K562 (cell line): Measurements from ENCODE around the gene PRKAG2. TPM values are rescaled to one million over a fixed set of nuclear protein-coding genes. Genes with fewer than 3 reads are reported as not detected.

Experiments
- ATAC-seq: fragments of 200-7000 bp; cut with Tn5 transposase; 3 replicates; pipeline ENCODE4 v1.9.1; 2020; ENCODE audit warnings: moderate library complexity
- BruUV-seq: library from RNA; stranded (reverse); fragments of 400-500 nt; replicated peaks from 2 replicates; lab custom pipeline; 2021; lab: Mats Ljungman, UMichigan
- CTCF ChIA-PET: fragments of 300-600 bp; formaldehyde crosslinking; extraction: SDS; loops from one replicate; lab custom pipeline; 2021; ENCODE audit warnings: low intra/inter-chr PET ratio; lab: Yijun Ruan, JAX
- POLR2A ChIA-PET: fragments of 300-600, 350-650 bp; sonication (Branson Sonifier 250); formaldehyde crosslinking; extraction: SDS; loops from one replicate; lab custom pipeline; 2021; ENCODE audit warnings: antibody characterized with exemption, inconsistent platforms; lab: Yijun Ruan, JAX
- DNase-seq, 4 experiments: peaks; one replicate each; pipeline versions ENCODE4 v3.0.0 to v3.0.0-alpha.2; 2011 to 2018; ENCODE audit warnings: low spot score in 3 of 4, mixed read lengths in 3 of 4; ENCODE audit errors: extremely low read depth in 1 of 4
- FAIRE-seq: peaks from 2 replicates; lab custom pipeline; 2011; peaks lifted over from hg19 to GRCh38; lab: Jason Lieb, UNC
- H2AFZ ChIP-seq: 2 replicates; pipeline ENCODE4 v1.6.0; 2011; ENCODE audit warnings: low read depth, low read length, control low read depth, inconsistent platforms
- H3K27ac ChIP-seq: fragments of 200-600 bp; 3 replicates; pipeline ENCODE4 v1.8.0; 2011; ENCODE audit warnings: low read depth, mild to moderate bottlenecking, control low read depth, inconsistent platforms, low read length, moderate library complexity, mixed read lengths; ENCODE audit errors: extremely low read depth
- H3K27me3 ChIP-seq, 2 experiments: fragments of 300-600 bp in 1 of 2; 2 replicates in 1 of 2; 3 replicates in 1 of 2; pipeline versions ENCODE4 v1.6.0 to v1.8.0; 2011; ENCODE audit warnings: inconsistent platforms in 2 of 2, low read length in 2 of 2, mild to moderate bottlenecking in 1 of 2, mixed read lengths in 1 of 2, moderate library complexity in 1 of 2; ENCODE audit not compliant: control insufficient read depth in 2 of 2, insufficient read depth in 2 of 2
- H3K36me3 ChIP-seq: fragments of 300-600 bp; 3 replicates; pipeline ENCODE4 v1.8.0; 2011; ENCODE audit warnings: mild to moderate bottlenecking, low read length, inconsistent platforms; ENCODE audit not compliant: control insufficient read depth, insufficient read depth
- H3K4me1 ChIP-seq, 2 experiments: fragments of 200-600 bp in 1 of 2; replicated peaks in 1 of 2; 2 replicates in 1 of 2; 3 replicates in 1 of 2; pipeline versions ENCODE4 v1.5.1 to v1.8.0; 2011; ENCODE audit warnings: inconsistent platforms in 2 of 2, low read length in 2 of 2, mild to moderate bottlenecking in 1 of 2, mixed read lengths in 1 of 2, moderate library complexity in 1 of 2; ENCODE audit not compliant: control insufficient read depth in 2 of 2, insufficient read depth in 2 of 2
- H3K4me2 ChIP-seq: 2 replicates; pipeline ENCODE4 v1.6.1; 2011; ENCODE audit warnings: low read length, control low read depth, inconsistent platforms, mixed read lengths; ENCODE audit not compliant: insufficient read depth
- H3K4me3 ChIP-seq: fragments of 200-600 bp; sonication (generic), shearing (Covaris generic); 2 replicates; pipeline ENCODE4 v1.5.1; 2016; ENCODE audit warnings: control low read depth, inconsistent platforms
- H3K79me2 ChIP-seq: fragments of 200-600 bp; 3 replicates; pipeline ENCODE4 v1.8.0; 2011; ENCODE audit warnings: low read length, inconsistent platforms; ENCODE audit not compliant: control insufficient read depth, insufficient read depth
- H3K9ac ChIP-seq, 2 experiments: 2 replicates each; pipeline versions ENCODE4 v1.6.0 to v1.6.1; 2011; ENCODE audit warnings: low read depth in 2 of 2, low read length in 2 of 2, control low read depth in 1 of 2, inconsistent platforms in 1 of 2, mild to moderate bottlenecking in 1 of 2, mixed read lengths in 1 of 2; ENCODE audit not compliant: insufficient read depth in 1 of 2
- H3K9me1 ChIP-seq: one replicate; pipeline ENCODE4 v1.6.0; 2011; ENCODE audit warnings: inconsistent platforms, mild to moderate bottlenecking, low read length, moderate library complexity; ENCODE audit not compliant: control insufficient read depth, insufficient read depth
- H3K9me3 ChIP-seq: replicated peaks from 2 replicates; pipeline ENCODE4 v1.5.1; 2011; ENCODE audit warnings: low read depth, low read length, inconsistent platforms; ENCODE audit not compliant: control insufficient read depth, insufficient read depth
- H4K20me1 ChIP-seq: replicated peaks from 2 replicates; pipeline ENCODE4 v1.6.1; 2011; ENCODE audit warnings: low read length, inconsistent platforms, mixed read lengths; ENCODE audit not compliant: control insufficient read depth, insufficient read depth
- DEAF1 ChIP-seq: fragments of 450-650 bp; formaldehyde crosslinking; IDR thresholded peaks from 2 replicates; pipeline ENCODE4 v1.4.0; 2020; ENCODE audit warnings: mild to moderate bottlenecking, moderate library complexity
- SIX5 ChIP-seq, 2 experiments: IDR thresholded peaks; 2 replicates each; pipeline ENCODE4 v1.6.1; 2011; ENCODE audit warnings: low read length in 2 of 2, borderline replicate concordance in 1 of 2, low read depth in 1 of 2, mild to moderate bottlenecking in 1 of 2, moderate library complexity in 1 of 2; ENCODE audit not compliant: insufficient read depth in 1 of 2
- ZEB2 ChIP-seq: fragments of 450-650 bp; IDR thresholded peaks from 2 replicates; pipeline ENCODE4 v1.6.1; 2016
- ZNF449 ChIP-seq: fragments of 250-450 bp; sonication (Bioruptor Pico); IDR thresholded peaks from 2 replicates; pipeline ENCODE4 v1.8.0; 2022; ENCODE audit warnings: moderate library complexity, mild to moderate bottlenecking, inconsistent platforms
- WGBS: fragments of 100-300 bp; shearing (Covaris generic); methylation state at CpG from one replicate; pipeline ENCODE4 v1.1.6; 2016; ENCODE audit warnings: low coverage, mixed read lengths; ENCODE audit not compliant: insufficient coverage; ENCODE audit errors: missing lambda C conversion rate; 5-methylcytosine and 5-hydroxymethylcytosine counted together
- in situ Hi-C: fragments of 300-500 bp; cut with MboI; formaldehyde crosslinking; loops from 4 replicates; pipeline ENCODE4 v1.15.0; 2018; ENCODE audit warnings: inconsistent platforms, mixed read lengths
- intact Hi-C: fragments of 100-400 bp; cut with micrococcal nuclease; formaldehyde crosslinking; loops from 2 replicates; pipeline ENCODE4 v1.14.2; 2022
- polyA plus RNA-seq, 8 experiments: library from polyadenylated mRNA; depleted of rRNA in 4 of 8; stranded (reverse) in 5 of 8; unstranded in 3 of 8; fragments of >200 nt; fragmentation: Nextera tagmentation in 2 of 8; fragmentation: Illumina TruSeq in 1 of 8; extraction: Ambion mirVana in 2 of 8; extraction: Trizol in 1 of 8; gene quantifications; 2 replicates each; pipeline versions ENCODE4 v1.2.1 to v1.2.3, GENCODE V29; 2011 to 2014; ENCODE audit warnings: inconsistent platforms in 1 of 8, missing spikeins in 1 of 8
- total RNA-seq, 7 experiments: library from RNA; depleted of rRNA in 6 of 7; stranded (reverse); fragments of >200 nt in 6 of 7; fragmentation: Illumina TruSeq in 2 of 7; extraction: Trizol in 2 of 7; gene quantifications; 2 replicates each; pipeline versions ENCODE4 v1.2.1 to v1.2.3, GENCODE V29; 2011 to 2021; ENCODE audit warnings: low replicate concordance in 1 of 7
- TF ChIP-seq, protein P1 (sequence below): fragments of 450-650 bp; IDR thresholded peaks from 2 replicates; pipeline ENCODE4 v1.6.1; 2016; ENCODE audit warnings: antibody characterized with exemption
- TF ChIP-seq, protein P2 (sequence below): fragments of 450-650 bp; IDR thresholded peaks from 2 replicates; pipeline ENCODE4 v1.6.1; 2017; ENCODE audit warnings: antibody characterized with exemption, mild to moderate bottlenecking

Gene PRKAG2
- total and polyA plus RNA-seq, 9 of the 15 experiments (the other 6 are each of a cell fraction or from before 2014, with no cell fraction given): 0.99 to 5.6 (median 3.3) TPM

GRCh38 chr7:151924001-151924400 is 47.1 kb upstream of the PRKAG2 start:
- POLR2A ChIA-PET: no interaction called here
- peaks cover 40 to 71% of the 10 kb centered on the region in 2 experiments for H3K27me3 ChIP-seq
- no peak overlapping the region for H3K4me3 ChIP-seq
- no peak for DNase-seq
- H3K9me1 ChIP-seq: no peaks in the 10 kb centered on the region
- no peak for FAIRE-seq
- no peaks in the 10 kb centered on the region for H3K9me3 ChIP-seq
- no peak for ATAC-seq
- H3K4me2 ChIP-seq: no peak overlapping the region
- in situ Hi-C loops (no loop called here), intact Hi-C loops (no loop called here)
- no peaks in the 10 kb centered on the region for H3K79me2 ChIP-seq
- WGBS: 18% methylated on average over 9 of the region's 9 CpGs
- H3K27ac ChIP-seq: no peak overlapping the region
- H4K20me1 ChIP-seq: no peaks in the 10 kb centered on the region; the same call in 1 of the 2 replicates
- TF ChIP-seq, protein P1, sequence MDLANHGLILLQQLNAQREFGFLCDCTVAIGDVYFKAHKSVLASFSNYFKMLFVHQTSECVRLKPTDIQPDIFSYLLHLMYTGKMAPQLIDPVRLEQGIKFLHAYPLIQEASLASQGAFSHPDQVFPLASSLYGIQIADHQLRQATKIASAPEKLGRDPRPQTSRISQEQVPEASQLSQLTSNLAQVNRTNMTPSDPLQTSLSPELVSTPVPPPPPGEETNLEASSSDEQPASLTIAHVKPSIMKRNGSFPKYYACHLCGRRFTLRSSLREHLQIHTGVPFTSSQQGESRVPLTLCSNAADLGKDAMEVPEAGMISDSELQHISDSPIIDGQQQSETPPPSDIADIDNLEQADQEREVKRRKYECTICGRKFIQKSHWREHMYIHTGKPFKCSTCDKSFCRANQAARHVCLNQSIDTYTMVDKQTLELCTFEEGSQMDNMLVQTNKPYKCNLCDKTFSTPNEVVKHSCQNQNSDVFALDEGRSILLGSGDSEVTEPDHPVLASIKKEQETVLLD: no peak
- TF ChIP-seq, protein P2, sequence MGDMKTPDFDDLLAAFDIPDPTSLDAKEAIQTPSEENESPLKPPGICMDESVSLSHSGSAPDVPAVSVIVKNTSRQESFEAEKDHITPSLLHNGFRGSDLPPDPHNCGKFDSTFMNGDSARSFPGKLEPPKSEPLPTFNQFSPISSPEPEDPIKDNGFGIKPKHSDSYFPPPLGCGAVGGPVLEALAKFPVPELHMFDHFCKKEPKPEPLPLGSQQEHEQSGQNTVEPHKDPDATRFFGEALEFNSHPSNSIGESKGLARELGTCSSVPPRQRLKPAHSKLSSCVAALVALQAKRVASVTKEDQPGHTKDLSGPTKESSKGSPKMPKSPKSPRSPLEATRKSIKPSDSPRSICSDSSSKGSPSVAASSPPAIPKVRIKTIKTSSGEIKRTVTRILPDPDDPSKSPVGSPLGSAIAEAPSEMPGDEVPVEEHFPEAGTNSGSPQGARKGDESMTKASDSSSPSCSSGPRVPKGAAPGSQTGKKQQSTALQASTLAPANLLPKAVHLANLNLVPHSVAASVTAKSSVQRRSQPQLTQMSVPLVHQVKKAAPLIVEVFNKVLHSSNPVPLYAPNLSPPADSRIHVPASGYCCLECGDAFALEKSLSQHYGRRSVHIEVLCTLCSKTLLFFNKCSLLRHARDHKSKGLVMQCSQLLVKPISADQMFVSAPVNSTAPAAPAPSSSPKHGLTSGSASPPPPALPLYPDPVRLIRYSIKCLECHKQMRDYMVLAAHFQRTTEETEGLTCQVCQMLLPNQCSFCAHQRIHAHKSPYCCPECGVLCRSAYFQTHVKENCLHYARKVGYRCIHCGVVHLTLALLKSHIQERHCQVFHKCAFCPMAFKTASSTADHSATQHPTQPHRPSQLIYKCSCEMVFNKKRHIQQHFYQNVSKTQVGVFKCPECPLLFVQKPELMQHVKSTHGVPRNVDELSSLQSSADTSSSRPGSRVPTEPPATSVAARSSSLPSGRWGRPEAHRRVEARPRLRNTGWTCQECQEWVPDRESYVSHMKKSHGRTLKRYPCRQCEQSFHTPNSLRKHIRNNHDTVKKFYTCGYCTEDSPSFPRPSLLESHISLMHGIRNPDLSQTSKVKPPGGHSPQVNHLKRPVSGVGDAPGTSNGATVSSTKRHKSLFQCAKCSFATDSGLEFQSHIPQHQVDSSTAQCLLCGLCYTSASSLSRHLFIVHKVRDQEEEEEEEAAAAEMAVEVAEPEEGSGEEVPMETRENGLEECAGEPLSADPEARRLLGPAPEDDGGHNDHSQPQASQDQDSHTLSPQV: no peak
- TF ChIP-seq DEAF1 (no peak), SIX5 (IDR thresholded peaks at IDR 0.05; ENCODE audit: borderline replicate concordance in 1 of 2, insufficient read depth in 1 of 2, low read depth in 1 of 2, low read length in 2 of 2) (no peak), ZEB2 (no peak), ZNF449 (CRISPR knock-in tag) (no peak)
- no TSS peak for BruUV-seq
- CTCF ChIA-PET: no interaction called here
- peaks cover 7 to 13% of the 10 kb centered on the region in 2 experiments for H3K4me1 ChIP-seq
- no peak overlapping the region for H3K9ac ChIP-seq
- H2AFZ ChIP-seq: no peak overlapping the region
- no peaks in the 10 kb centered on the region for H3K36me3 ChIP-seq
